ACHN (cell line): Measurements from ENCODE around the gene ZNHIT2.

Experiments
- DNase-seq: peaks from one replicate; pipeline ENCODE4 v3.0.0-alpha.2; 2015
- in situ Hi-C: cut with HindIII; loops from 2 replicates; pipeline ENCODE4 v1.10.0; 2017; ENCODE audit warnings: low sequenced_read_pairs, low pct_ligation_motif_present, low pct_unique_long_range_greater_than_20kb

The ZNHIT2 gene

GRCh38 chr11:65135633-65136145, 18.2 kb upstream of the ZNHIT2 start:
- no peak for DNase-seq
- in situ Hi-C loops, result no loop called here

GRCh38 chr11:65134952-65135632, 17.6 kb upstream of the ZNHIT2 start:
- in situ Hi-C loops, result no loop called here

DNA sequence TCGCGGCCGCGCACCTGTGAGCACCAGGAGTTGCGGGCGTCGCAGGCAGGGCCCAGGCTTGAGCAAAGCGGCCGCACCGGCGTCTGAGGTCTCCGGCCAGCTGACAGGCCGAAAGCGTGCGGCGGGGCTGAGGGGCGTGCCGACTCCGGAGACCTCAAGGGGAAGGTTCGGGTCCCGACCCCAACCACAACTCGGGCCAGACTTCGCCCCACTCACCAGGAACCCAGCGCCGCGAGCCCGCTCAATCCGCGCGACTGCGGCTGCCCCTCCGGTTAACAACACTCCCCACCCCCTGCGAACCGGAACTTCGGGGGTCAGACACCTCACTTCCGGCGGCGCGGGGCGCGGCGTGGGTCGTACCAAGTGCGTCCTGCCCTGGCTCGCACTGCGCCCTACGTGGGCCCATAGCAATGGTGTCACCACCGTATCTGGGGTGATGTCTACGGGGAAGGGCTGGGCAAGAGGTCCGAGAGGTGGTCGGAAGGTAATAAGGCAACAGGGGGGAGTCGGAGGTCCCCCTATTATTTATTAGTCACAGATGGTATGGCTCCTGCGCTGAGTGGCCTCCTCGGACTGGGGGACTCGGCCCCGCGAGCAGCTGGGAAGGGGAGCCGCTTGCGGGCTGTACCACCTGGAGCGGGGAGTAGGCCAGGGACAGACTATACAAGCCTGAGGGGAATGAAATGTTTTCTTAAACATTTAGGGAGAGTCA, 16.9 kb upstream of the ZNHIT2 start, which contains the start of gene SYVN1:
Gene SYVN1, minus strand, starts transcription at position 280 of the 712 bp plus-strand sequence. CDS start 918 bp downstream, outside the sequence.
- DNase-seq, result peak; percentile 79
- in situ Hi-C loops, result no loop called here

More at GRCh38 chr11:65134952-65135632, 17.6 kb upstream of the ZNHIT2 start:
- peak; percentile 94 for DNase-seq

- in situ Hi-C loops, result no loop called here
- no peak for DNase-seq
These were observed 16.2 kb upstream of the ZNHIT2 start for GRCh38 chr11:65133724-65134123.

- DNase-seq, result no peak
- in situ Hi-C loops, result no loop called here
These were observed 15.6 kb upstream of the ZNHIT2 start for GRCh38 chr11:65132988-65133700.

DNA sequence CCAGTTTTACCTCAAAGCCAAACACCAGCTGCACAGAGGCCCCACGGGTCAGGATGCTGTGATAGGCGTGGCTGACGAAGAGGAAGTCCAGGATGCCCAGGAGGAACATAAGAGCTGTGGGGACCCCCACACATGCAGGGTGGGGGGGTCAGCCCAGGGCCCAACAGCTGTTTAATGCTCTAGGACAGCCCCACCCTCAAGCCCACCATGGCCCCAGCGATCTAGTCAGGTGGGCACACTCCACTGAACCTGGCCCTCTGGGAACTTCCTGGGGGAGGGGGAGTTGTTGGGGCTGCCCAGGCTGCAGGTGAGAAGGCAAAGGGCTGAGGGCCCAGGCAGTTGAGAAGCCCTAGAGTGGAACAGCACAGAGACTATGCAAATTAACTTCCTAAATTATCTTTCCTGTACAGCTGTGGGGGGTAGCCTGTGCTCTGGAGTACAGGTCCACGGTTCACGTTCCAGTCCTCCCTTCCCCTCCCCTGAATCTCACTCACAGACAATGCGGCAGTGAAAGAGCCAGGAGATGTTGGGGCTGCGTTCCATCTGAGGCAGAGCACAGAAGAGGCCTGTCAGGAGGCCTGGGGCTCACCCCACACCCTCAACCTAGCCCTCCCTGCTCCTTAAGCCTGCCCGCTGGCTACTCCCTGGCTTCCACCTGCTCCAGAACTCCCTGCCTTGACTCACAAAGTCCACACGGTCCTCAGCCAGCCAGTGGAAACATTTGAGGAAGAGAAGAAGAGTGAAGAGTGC, 14.9 kb upstream of the ZNHIT2 start:
- in situ Hi-C loops, result no loop called here
- no peak for DNase-seq

- in situ Hi-C loops, result no loop called here
These were observed 14.4 kb upstream of the ZNHIT2 start for GRCh38 chr11:65131895-65132237.

DNA sequence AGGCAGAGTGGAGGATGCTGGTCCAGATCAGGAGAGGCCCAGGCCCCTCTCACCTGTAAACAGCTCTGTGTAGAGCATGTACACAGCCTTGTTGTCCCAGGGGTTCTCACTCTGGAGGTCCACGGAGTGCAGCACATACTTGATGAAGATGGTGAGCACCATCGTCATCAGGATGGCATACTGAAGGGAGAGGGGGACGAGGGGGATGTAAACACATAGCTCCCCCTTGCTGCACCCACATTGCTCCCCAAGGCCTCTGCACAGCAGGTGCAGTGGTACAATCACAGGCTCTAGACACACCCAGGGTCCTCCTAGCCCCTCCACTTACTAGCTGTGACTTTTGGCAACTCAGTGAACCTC, 13.9 kb upstream of the ZNHIT2 start:
- DNase-seq, result no peak
- in situ Hi-C loops, result no loop called here

More at GRCh38 chr11:65131895-65132237, 14.4 kb upstream of the ZNHIT2 start:
- no peak for DNase-seq

- no peak for DNase-seq
- in situ Hi-C loops, result no loop called here
These were observed 13.3 kb upstream of the ZNHIT2 start for GRCh38 chr11:65130631-65131416.

DNA sequence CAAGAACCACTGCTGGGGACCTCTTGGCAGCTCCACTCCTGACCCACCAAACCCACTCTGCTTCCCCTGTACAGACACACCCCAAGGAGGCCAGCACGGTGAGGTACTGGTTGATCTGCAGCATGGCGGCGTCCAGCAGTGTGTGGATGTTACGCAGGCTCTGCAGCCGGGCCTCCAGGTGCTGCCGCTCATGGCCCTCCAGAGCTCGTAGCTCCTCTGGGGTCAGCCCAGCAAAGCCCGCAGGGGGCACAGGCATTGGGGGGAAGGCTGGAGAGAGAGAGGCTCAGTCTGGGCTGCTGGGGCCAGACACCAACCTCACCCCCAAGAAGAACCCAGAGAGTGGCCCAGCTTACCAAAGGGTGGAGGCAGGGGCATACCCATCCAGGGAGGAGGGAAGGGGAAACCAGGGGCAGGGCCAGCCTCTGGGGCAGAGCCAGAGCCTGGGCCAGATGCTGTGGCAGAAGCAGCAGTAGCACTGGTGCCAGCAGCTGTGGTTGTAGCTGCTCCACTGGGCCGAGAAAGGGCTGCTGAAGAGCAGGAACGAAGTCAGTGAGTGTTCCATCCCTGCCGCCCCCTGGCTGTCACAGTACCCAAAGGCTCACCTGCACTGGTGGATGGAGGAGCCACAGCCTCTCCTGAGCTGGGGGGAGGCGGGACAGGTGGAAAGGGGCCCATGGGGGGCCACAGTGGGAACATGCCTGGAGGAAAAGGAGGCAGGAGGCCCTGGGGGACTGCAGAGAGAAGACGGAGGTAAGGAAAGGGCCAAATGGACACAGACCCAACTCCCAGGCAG, 12.3 kb upstream of the ZNHIT2 start:
- DNase-seq, result no peak
- in situ Hi-C loops, result no loop called here

- no peak for DNase-seq
- in situ Hi-C loops, result no loop called here
These were observed 11.0 kb upstream of the ZNHIT2 start for GRCh38 chr11:65128182-65129145.

- no peak for DNase-seq
- in situ Hi-C loops, result no loop called here
These were observed 10.1 kb upstream of the ZNHIT2 start for GRCh38 chr11:65127473-65128181.

DNA sequence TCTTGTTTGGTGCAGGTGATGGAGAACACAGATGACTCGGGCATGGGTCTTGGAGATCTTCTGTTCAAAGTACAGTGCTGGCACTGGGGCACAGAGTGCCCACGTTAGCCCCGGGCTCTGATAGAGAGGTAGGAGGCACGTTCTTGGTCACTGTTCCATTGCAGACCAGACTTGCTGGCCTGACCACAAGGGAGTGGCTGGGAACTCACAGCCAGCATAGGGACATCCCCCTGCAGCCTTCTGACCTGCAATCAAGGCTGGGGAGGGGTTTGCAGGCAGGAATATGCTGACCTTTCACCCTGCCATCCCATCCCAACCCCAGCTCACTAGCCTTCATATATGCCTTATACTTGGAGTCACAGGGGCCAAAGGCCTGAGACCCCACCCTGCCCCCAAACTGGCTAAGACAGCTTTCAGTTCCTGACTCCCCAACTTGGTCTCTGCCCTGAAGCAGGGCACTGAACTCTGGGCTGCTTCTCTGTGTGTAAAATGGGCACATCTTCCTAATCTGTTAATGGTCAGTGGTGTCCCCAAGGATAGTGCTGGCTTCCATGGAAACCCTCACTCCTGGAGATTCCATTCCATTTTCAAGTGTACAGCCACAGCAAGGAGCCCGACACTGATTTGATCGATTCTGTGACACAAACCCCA, 9.2 kb upstream of the ZNHIT2 start:
- in situ Hi-C loops, result no loop called here
- no peak for DNase-seq

- in situ Hi-C loops, result no loop called here
- DNase-seq, result no peak
These were observed 7.9 kb upstream of the ZNHIT2 start for GRCh38 chr11:65125197-65126056.
